CD4-positive, alpha-beta T cell treated with Interleukin-21 for 1 hour (primary cell): ENCODE measurements around the gene ARG2.

Experiments used
- DNase-seq: peaks from one replicate; pipeline ENCODE4 v3.0.0-alpha.2; 2020

The ARG2 gene

GRCh38 chr14:67641902-67642749 is 22.4 kb downstream of the ARG2 start:
- no peak for DNase-seq

- no peak for DNase-seq
These were observed 24.0 kb downstream of the ARG2 start for GRCh38 chr14:67643713-67644112.

- no peak for DNase-seq
These were observed 24.7 kb downstream of the ARG2 start for GRCh38 chr14:67644428-67644827.

GRCh38 chr14:67645414-67645813 is 25.7 kb downstream of the ARG2 start:
- no peak for DNase-seq

GRCh38 chr14:67646131-67646530 is 26.4 kb downstream of the ARG2 start:
- no peak for DNase-seq

GRCh38 chr14:67650151-67650550 is 30.4 kb downstream of the ARG2 start:
- no peak for DNase-seq

GRCh38 chr14:67650694-67651093 is 31.0 kb downstream of the ARG2 start:
- DNase-seq: no peak

GRCh38 chr14:67652189-67652588 is 32.5 kb downstream of the ARG2 start:
- DNase-seq: no peak

GRCh38 chr14:67653651-67654280 is 34.0 kb downstream of the ARG2 start:
- DNase-seq: no peak

- no peak for DNase-seq
These were observed 43.9 kb downstream of the ARG2 start for GRCh38 chr14:67663633-67664032.

GRCh38 chr14:67665868-67666267 is 46.1 kb downstream of the ARG2 start:
- DNase-seq: no peak

GRCh38 chr14:67666750-67667449 is 47.2 kb downstream of the ARG2 start:
- DNase-seq: peak; percentile 68

GRCh38 chr14:67668559-67668958 is 48.8 kb downstream of the ARG2 start:
- peak; percentile 46 for DNase-seq

- no peak for DNase-seq
These were observed 53.7 kb downstream of the ARG2 start for GRCh38 chr14:67673451-67673850.

- peak; percentile 55 for DNase-seq
These were observed 54.4 kb downstream of the ARG2 start for GRCh38 chr14:67674139-67674479.

GRCh38 chr14:67674480-67675218 is 54.9 kb downstream of the ARG2 start, which contains the start of gene VTI1B:
Gene VTI1B, minus strand, starts transcription at chr14:67674632. Its CDS starts 143 bp downstream, at chr14:67674489.
- DNase-seq: peak; percentile 80

- DNase-seq: no peak
These were observed 55.5 kb downstream of the ARG2 start for GRCh38 chr14:67675219-67675582.

- no peak for DNase-seq
These were observed 59.3 kb downstream of the ARG2 start for GRCh38 chr14:67679006-67679405.

- no peak for DNase-seq
These were observed 60.4 kb downstream of the ARG2 start for GRCh38 chr14:67680121-67680602.

- no peak for DNase-seq
These were observed 61.2 kb downstream of the ARG2 start for GRCh38 chr14:67680941-67681340.

GRCh38 chr14:67683842-67684241 is 64.1 kb downstream of the ARG2 start:
- DNase-seq: no peak

GRCh38 chr14:67690011-67690410 is 70.3 kb downstream of the ARG2 start:
- no peak for DNase-seq

- DNase-seq: peak; percentile 77
These were observed 75.2 kb downstream of the ARG2 start for GRCh38 chr14:67694791-67695393.
